ENCODE data around the gene SIM2. TPM values are rescaled to one million over a fixed set of nuclear protein-coding genes. Genes with fewer than 3 reads are reported as not detected.

Gene SIM2, protein sequence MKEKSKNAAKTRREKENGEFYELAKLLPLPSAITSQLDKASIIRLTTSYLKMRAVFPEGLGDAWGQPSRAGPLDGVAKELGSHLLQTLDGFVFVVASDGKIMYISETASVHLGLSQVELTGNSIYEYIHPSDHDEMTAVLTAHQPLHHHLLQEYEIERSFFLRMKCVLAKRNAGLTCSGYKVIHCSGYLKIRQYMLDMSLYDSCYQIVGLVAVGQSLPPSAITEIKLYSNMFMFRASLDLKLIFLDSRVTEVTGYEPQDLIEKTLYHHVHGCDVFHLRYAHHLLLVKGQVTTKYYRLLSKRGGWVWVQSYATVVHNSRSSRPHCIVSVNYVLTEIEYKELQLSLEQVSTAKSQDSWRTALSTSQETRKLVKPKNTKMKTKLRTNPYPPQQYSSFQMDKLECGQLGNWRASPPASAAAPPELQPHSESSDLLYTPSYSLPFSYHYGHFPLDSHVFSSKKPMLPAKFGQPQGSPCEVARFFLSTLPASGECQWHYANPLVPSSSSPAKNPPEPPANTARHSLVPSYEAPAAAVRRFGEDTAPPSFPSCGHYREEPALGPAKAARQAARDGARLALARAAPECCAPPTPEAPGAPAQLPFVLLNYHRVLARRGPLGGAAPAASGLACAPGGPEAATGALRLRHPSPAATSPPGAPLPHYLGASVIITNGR
- total RNA-seq = 0.19 and 5.4 TPM in 2 replicates

DNA sequence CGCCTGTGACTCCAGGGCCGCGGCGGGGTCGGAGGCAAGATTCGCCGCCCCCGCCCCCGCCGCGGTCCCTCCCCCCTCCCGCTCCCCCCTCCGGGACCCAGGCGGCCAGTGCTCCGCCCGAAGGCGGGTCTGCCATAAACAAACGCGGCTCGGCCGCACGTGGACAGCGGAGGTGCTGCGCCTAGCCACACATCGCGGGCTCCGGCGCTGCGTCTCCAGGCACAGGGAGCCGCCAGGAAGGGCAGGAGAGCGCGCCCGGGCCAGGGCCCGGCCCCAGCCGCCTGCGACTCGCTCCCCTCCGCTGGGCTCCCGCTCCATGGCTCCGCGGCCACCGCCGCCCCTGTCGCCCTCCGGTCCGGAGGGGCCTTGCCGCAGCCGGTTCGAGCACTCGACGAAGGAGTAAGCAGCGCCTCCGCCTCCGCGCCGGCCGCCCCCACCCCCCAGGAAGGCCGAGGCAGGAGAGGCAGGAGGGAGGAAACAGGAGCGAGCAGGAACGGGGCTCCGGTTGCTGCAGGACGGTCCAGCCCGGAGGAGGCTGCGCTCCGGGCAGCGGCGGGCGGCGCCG, at the start of gene SIM2:
Gene SIM2 (plus strand): TSS at position 135 of the 565 bp plus-strand sequence. CDS start 632 bp downstream, outside the sequence.

Other genes with a start within 250 kb of the SIM2 start
- gene CLDN14, start 219.0 kb upstream of the SIM2 start, total RNA-seq = 0.85 TPM in 1 of 2 replicates, not detected in the other

Data from regular cardiac myocyte (primary cell).